Measurements from ENCODE around the gene MCFD2. TPM values are rescaled to one million over a fixed set of nuclear protein-coding genes. Genes with fewer than 3 reads are reported as not detected.

The MCFD2 gene
- total RNA-seq, 1 donor from 2014 or later: 105 TPM

DNA sequence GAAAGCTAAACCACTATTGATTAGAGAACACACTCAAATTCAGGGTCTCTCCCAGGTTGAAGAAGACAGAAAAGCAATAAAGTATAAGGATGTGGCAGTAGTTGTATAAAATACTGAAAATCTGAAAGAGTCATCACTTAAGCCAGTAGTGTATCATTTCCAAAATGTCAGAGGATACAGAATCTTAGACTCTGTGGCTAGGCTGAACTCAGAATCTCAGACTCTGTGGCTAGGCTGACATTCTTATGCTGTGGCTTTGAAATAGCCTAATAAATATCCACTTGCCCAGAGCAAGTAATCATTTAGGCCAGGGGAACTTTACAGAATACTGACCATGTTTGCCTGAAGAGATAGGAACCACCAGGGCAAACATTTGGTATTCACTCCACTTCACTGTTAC is 13.1 kb downstream of the MCFD2 start:
- TF ChIP-seq, protein P1, sequence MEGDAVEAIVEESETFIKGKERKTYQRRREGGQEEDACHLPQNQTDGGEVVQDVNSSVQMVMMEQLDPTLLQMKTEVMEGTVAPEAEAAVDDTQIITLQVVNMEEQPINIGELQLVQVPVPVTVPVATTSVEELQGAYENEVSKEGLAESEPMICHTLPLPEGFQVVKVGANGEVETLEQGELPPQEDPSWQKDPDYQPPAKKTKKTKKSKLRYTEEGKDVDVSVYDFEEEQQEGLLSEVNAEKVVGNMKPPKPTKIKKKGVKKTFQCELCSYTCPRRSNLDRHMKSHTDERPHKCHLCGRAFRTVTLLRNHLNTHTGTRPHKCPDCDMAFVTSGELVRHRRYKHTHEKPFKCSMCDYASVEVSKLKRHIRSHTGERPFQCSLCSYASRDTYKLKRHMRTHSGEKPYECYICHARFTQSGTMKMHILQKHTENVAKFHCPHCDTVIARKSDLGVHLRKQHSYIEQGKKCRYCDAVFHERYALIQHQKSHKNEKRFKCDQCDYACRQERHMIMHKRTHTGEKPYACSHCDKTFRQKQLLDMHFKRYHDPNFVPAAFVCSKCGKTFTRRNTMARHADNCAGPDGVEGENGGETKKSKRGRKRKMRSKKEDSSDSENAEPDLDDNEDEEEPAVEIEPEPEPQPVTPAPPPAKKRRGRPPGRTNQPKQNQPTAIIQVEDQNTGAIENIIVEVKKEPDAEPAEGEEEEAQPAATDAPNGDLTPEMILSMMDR (IDR thresholded peaks at IDR 0.05; ENCODE audit: insufficient read depth, low read length, severe bottlenecking): no peak
- DNase-seq (ENCODE audit: low read depth) (no peak), FAIRE-seq (no peak)
- Histone ChIP-seq H3K27me3 (ENCODE audit: control insufficient read depth, insufficient read depth, low read length) (no peaks in the 10 kb centered on the region), H3K36me3 (ENCODE audit: control insufficient read depth, insufficient read depth, low read length) (peaks cover 8% of the 10 kb centered on the region), H3K4me3 (ENCODE audit: low read depth, low read length) (no peak overlapping the region)

DNA sequence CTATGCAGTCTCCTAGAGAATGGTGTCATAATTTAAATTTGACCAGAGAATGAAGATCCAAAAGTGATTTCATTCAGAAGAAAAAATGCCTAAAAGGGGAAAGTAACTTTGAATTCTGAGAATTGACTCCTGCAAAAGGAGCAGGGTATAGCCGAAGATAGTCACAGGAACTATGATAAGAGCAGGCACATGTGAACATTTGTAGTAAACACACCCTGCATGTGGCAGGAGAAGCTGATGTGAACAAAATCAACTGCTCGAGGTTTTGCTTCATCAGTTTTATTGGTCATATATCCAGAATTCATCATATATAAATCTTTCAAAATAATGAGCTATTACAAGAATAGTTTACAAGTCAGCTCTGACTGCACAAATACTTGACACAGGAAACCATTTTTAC is 14.0 kb downstream of the MCFD2 start:
- FAIRE-seq: no peak
- peaks cover 3% of the 10 kb centered on the region for H3K36me3 ChIP-seq (ENCODE audit: control insufficient read depth, insufficient read depth, low read length)
- DNase-seq (ENCODE audit: low read depth): no peak

DNA sequence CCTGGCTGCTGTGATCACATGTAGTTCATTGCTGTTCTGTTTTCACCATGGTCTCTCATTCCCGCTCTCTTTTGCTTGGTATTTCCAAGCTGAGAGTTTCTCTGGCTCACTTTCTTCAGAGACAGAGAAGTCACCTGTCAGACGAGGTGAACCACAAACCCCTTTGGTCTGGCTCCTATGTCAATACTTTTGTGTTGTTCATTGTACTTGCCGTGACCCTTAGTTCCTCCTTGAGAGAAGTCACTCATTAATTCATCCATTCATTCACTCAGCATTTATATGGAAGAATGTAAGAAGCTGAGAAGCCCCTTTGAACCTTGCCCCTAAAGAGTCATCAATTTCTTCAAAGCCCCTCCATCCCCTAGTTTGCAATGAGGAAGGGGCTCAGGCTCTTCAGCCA is 15.2 kb downstream of the MCFD2 start:
- FAIRE-seq (no peak), DNase-seq (ENCODE audit: low read depth) (no peak)
- TF ChIP-seq, protein P1 (IDR thresholded peaks at IDR 0.05; ENCODE audit: insufficient read depth, low read length, severe bottlenecking): no peak
- H3K4me3 ChIP-seq (ENCODE audit: low read depth, low read length): no peak overlapping the region
- H3K27me3 ChIP-seq (ENCODE audit: control insufficient read depth, insufficient read depth, low read length): no peaks in the 10 kb centered on the region
- H3K36me3 ChIP-seq (ENCODE audit: control insufficient read depth, insufficient read depth, low read length): no peaks in the 10 kb centered on the region

More for the DNA sequence above, 14.0 kb downstream of the MCFD2 start:
- no peaks in the 10 kb centered on the region for H3K27me3 ChIP-seq (ENCODE audit: control insufficient read depth, insufficient read depth, low read length)
- no peak overlapping the region for H3K4me3 ChIP-seq (ENCODE audit: low read depth, low read length)
- TF ChIP-seq, protein P1 (IDR thresholded peaks at IDR 0.05; ENCODE audit: insufficient read depth, low read length, severe bottlenecking): no peak

DNA sequence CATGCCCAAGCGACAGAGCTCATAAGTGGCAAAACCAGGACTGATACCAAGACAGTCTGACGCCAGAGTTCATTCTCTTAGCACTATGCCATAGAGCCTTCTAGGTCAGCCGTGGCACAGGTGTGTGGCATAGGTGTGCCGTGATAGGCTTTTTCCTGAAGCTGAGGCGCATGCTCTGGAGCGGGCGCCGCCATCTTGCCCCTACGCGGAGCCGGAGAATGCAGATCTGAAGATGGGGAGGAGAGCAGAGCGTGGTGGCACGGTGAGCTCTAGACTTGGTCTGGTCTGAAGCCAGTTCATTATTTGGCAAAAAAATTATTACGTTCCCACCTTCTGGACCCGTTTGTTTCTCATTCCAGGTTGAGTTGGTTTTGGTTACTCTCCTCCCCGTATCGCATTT is 16.6 kb downstream of the MCFD2 start:
- no peak for DNase-seq (ENCODE audit: low read depth)

DNA sequence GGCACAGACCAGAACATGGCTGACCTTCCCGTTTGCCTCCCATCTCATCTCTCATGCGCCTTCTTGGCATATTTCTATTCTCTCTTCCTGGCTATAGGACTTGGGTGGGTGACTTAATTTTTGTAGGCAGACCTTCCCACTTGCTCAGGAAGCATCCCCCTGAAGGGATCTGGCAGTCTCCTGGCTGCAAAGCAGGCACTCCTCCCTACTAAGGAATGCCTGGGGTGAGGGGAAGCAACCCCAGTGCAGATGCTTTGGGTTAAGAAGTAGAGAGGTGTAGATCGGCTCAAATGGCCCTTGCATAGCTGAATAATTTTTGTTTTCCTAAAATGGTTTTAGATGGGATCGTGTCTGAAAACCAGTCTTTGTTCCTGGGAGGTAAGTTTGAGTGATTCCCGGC is 17.6 kb downstream of the MCFD2 start:
- Histone ChIP-seq H3K36me3 (ENCODE audit: control insufficient read depth, insufficient read depth, low read length) (no peaks in the 10 kb centered on the region), H3K27me3 (ENCODE audit: control insufficient read depth, insufficient read depth, low read length) (no peaks in the 10 kb centered on the region), H3K4me3 (ENCODE audit: low read depth, low read length) (no peak overlapping the region)
- DNase-seq (ENCODE audit: low read depth) (no peak), FAIRE-seq (no peak)
- TF ChIP-seq, protein P1 (IDR thresholded peaks at IDR 0.05; ENCODE audit: insufficient read depth, low read length, severe bottlenecking): no peak

More for the DNA sequence above, 16.6 kb downstream of the MCFD2 start:
- Histone ChIP-seq H3K4me3 (ENCODE audit: low read depth, low read length) (no peak overlapping the region), H3K36me3 (ENCODE audit: control insufficient read depth, insufficient read depth, low read length) (no peaks in the 10 kb centered on the region), H3K27me3 (ENCODE audit: control insufficient read depth, insufficient read depth, low read length) (no peaks in the 10 kb centered on the region)
- TF ChIP-seq, protein P1 (IDR thresholded peaks at IDR 0.05; ENCODE audit: insufficient read depth, low read length, severe bottlenecking): no peak
- FAIRE-seq: no peak

DNA sequence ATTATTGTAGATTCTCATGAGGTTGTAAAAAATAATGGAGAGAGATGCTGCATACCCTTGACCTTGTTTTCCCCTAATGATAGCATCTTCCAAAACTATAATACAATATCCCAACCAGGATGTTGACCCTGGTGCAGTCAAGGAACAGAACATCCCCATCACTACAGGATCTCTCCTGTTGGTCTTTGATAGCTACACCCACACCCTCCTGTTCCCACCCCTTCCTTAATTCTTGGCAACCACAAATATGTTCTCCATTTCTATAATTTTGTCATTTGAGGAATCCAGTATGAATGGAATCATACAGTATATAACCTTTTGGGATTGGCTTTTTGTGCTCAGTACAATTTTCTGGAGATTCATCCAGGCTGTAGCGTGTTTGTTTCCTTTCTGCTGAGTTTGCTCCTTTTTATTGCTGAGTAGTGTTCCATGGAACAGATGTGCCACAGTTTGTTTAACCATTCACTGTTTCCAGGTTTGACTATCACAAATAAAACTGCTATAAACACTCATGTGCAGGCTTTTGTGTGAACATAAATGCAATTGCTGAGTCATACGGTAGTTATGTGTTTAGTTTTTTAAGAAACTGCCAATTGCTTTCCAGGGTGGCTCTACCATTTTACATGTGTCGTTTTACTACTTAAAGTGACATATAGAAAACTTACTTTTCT is 22.2 kb downstream of the MCFD2 start:
- no peaks in the 10 kb centered on the region for H3K27me3 ChIP-seq (ENCODE audit: control insufficient read depth, insufficient read depth, low read length)
- no peak overlapping the region for H3K4me3 ChIP-seq (ENCODE audit: low read depth, low read length)
- TF ChIP-seq, protein P1 (IDR thresholded peaks at IDR 0.05; ENCODE audit: insufficient read depth, low read length, severe bottlenecking): no peak
- DNase-seq (ENCODE audit: low read depth): peak; percentile 42
- FAIRE-seq: no peak
- no peaks in the 10 kb centered on the region for H3K36me3 ChIP-seq (ENCODE audit: control insufficient read depth, insufficient read depth, low read length)

Data from bronchial epithelial cell (primary cell).